ENCODE results near the gene AQP5.

DNA sequence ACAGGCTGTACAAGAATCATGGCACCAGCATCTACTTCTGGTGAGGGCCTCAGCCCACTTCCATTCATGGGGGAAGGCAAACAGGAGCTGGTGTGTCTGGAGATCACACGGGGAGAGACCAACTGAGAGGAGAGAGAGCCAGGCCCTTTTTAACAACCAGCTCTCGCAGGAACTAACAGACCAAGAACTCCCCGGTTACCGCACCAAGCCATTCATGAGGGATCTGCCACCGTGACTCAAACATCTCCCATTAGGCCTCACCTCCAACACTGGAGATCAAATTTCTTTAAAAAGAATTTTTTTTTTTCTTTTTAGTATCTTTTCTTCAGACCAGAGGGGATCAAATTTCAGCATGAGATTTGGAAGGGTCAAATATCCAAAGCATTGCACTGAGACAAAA, 27.9 kb upstream of the AQP5 start:
- TF ChIP-seq CTCF (IDR thresholded peaks at IDR 0.05), result no peak
- no peak for TF ChIP-seq POLR2AphosphoS5 (IDR thresholded peaks at IDR 0.05)

Measured in gastroesophageal sphincter (tissue), 3 donors.